ENCODE measurements around the gene SNAI3.
A peak's percentile ranks its signal among the peaks of the same experiment; 100 is the strongest.

SNAI3 gene

DNA sequence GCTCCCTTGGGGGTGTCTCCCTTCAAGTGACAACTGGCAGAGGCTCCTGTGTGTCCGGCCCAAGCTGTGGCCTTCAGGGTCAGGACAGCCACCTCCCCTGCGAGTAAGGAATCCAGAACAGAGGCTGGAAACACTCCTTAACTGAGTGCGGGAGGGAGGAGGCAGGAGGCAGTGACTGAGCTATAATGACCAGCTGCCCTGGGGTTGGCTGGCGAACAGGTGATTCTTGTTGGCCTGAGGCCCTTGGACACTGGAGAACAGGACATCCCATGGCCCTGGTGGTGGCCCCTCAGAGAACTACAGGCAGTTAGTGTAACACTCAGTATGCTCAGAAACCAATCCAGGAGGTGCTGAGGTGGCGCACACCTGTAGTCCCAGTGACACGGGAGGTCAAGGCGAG, 9.4 kb upstream of the SNAI3 start:
- ChIA-PET CTCF (no interaction called here), POLR2A (no interaction called here)
- Histone ChIP-seq H3K36me3 (ENCODE audit: control insufficient read depth in 2 of 2, insufficient read depth in 1 of 2, low read length in 2 of 2) (peaks cover 0 to 40% of the 10 kb centered on the region in 2 experiments; a peak in 2 of 3 replicates), H3K4me3 (ENCODE audit: low read depth, low read length) (no peak overlapping the region), H3K27ac (ENCODE audit: extremely low read depth, low read depth, low read length) (no peak overlapping the region), H3K9me3 (ENCODE audit: control insufficient read depth, insufficient read depth, low read depth, low read length) (no peaks in the 10 kb centered on the region), H3K4me1 (ENCODE audit: control insufficient read depth, insufficient read depth, low read length) (no peaks in the 10 kb centered on the region)
- TF ChIP-seq ZBTB20 (tag by site-specific recombination; IDR thresholded peaks at IDR 0.05) = no peak
- TF ChIP-seq ZBTB17 (tag by site-specific recombination; IDR thresholded peaks at IDR 0.05) = no peak
- TF ChIP-seq ZNF626 (tag by site-specific recombination; IDR thresholded peaks at IDR 0.05) = no peak
- TF ChIP-seq ZNF335 (tag by site-specific recombination; conservative IDR thresholded peaks at IDR 0.05) = no peak
- no peak for TF ChIP-seq ZNF23 (tag by site-specific recombination; IDR thresholded peaks at IDR 0.05; ENCODE audit: borderline replicate concordance)
- TF ChIP-seq ZNF24 (tag by site-specific recombination; IDR thresholded peaks at IDR 0.05) = no peak
- no peak for TF ChIP-seq SCRT2 (tag by site-specific recombination; IDR thresholded peaks at IDR 0.05)
- TF ChIP-seq SP3 (tag by site-specific recombination; IDR thresholded peaks at IDR 0.05) = no peak
- no peak for TF ChIP-seq ZSCAN23 (tag by site-specific recombination; IDR thresholded peaks at IDR 0.05)
- TF ChIP-seq FEZF1 (tag by site-specific recombination; IDR thresholded peaks at IDR 0.05) = no peak
- no peak for TF ChIP-seq ZNF324 (tag by site-specific recombination; IDR thresholded peaks at IDR 0.05)
- TF ChIP-seq PRDM1 (tag by site-specific recombination; IDR thresholded peaks at IDR 0.05) = no peak
- no peak for TF ChIP-seq ZNF629 (tag by site-specific recombination; IDR thresholded peaks at IDR 0.05)
- no peak for TF ChIP-seq BCL11A (tag by site-specific recombination; IDR thresholded peaks at IDR 0.05; ENCODE audit: low read depth)
- TF ChIP-seq ZNF837 (tag by site-specific recombination; IDR thresholded peaks at IDR 0.05) = no peak
- TF ChIP-seq, protein P1, sequence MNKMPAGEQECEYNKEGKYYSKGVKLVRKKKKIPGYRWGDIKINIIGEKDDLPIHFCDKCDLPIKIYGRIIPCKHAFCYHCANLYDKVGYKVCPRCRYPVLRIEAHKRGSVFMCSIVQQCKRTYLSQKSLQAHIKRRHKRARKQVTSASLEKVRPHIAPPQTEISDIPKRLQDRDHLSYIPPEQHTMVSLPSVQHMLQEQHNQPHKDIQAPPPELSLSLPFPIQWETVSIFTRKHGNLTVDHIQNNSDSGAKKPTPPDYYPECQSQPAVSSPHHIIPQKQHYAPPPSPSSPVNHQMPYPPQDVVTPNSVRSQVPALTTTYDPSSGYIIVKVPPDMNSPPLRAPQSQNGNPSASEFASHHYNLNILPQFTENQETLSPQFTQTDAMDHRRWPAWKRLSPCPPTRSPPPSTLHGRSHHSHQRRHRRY (tag by site-specific recombination; IDR thresholded peaks at IDR 0.05) = no peak
- TF ChIP-seq, protein P2, sequence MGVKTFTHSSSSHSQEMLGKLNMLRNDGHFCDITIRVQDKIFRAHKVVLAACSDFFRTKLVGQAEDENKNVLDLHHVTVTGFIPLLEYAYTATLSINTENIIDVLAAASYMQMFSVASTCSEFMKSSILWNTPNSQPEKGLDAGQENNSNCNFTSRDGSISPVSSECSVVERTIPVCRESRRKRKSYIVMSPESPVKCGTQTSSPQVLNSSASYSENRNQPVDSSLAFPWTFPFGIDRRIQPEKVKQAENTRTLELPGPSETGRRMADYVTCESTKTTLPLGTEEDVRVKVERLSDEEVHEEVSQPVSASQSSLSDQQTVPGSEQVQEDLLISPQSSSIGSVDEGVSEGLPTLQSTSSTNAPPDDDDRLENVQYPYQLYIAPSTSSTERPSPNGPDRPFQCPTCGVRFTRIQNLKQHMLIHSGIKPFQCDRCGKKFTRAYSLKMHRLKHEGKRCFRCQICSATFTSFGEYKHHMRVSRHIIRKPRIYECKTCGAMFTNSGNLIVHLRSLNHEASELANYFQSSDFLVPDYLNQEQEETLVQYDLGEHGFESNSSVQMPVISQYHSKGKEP (tag by site-specific recombination; IDR thresholded peaks at IDR 0.05) = no peak
- TF ChIP-seq ZNF433 (tag by site-specific recombination; IDR thresholded peaks at IDR 0.05; ENCODE audit: low read depth) = no peak
- TF ChIP-seq ZNF426 (tag by site-specific recombination; IDR thresholded peaks at IDR 0.05) = no peak
- TF ChIP-seq ZNF529 (tag by site-specific recombination; IDR thresholded peaks at IDR 0.05; ENCODE audit: insufficient replicate concordance) = no peak

DNA sequence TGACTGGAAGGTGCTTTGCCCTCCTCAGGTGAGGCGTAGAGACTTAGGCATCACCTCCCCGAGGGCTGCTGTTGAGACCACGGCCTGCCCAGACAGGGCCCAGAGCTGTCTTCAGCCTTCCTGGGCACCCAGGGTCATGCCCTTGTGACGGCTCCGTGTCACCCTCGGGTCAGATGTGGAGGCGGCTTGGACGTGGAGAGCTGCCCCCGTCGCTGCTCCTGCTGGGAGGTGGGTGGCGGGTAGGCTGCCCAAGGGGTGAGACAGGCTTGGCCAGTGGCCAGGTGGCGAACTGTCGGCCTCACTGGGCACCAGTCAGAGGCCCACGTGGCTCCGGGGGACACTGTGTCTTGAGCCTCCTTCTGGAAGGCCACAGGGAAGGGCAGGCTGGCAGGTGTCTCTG, 8.9 kb upstream of the SNAI3 start:
- TF ChIP-seq ZFHX2 (tag by site-specific recombination; conservative IDR thresholded peaks at IDR 0.05) = peak; percentile 59; the same call in 1 of the 2 replicates
- TF ChIP-seq OSR2 (tag by site-specific recombination; IDR thresholded peaks at IDR 0.05) = no peak
- peaks cover 0 to 36% of the 10 kb centered on the region in 2 experiments; a peak in 2 of 3 replicates for H3K36me3 ChIP-seq (ENCODE audit: control insufficient read depth in 2 of 2, insufficient read depth in 1 of 2, low read length in 2 of 2)
- ChIA-PET POLR2A (no interaction called here), CTCF (no interaction called here)
- no peak overlapping the region for H3K4me3 ChIP-seq (ENCODE audit: low read depth, low read length)
- no peaks in the 10 kb centered on the region for H3K9me3 ChIP-seq (ENCODE audit: control insufficient read depth, insufficient read depth, low read depth, low read length)
- H3K4me1 ChIP-seq (ENCODE audit: control insufficient read depth, insufficient read depth, low read length) = no peaks in the 10 kb centered on the region
- no peak overlapping the region for H3K27ac ChIP-seq (ENCODE audit: extremely low read depth, low read depth, low read length)
